GM19395 (cell line): ENCODE measurements around the gene SLC16A14.
"Not testable (repeated sequence)": the region's sequence is repeated elsewhere in the genome, so short reads cannot be mapped to it uniquely, and the experiment has no call there.

ENCODE experiments used
- ATAC-seq: cut with Tn5 transposase; IDR thresholded peaks from one replicate; pipeline ENCODE4 v1.9.1; 2021; ENCODE audit warnings: mild to moderate bottlenecking, moderate library complexity; ENCODE audit not compliant: unreplicated experiment

The SLC16A14 gene, protein sequence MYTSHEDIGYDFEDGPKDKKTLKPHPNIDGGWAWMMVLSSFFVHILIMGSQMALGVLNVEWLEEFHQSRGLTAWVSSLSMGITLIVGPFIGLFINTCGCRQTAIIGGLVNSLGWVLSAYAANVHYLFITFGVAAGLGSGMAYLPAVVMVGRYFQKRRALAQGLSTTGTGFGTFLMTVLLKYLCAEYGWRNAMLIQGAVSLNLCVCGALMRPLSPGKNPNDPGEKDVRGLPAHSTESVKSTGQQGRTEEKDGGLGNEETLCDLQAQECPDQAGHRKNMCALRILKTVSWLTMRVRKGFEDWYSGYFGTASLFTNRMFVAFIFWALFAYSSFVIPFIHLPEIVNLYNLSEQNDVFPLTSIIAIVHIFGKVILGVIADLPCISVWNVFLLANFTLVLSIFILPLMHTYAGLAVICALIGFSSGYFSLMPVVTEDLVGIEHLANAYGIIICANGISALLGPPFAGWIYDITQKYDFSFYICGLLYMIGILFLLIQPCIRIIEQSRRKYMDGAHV

DNA sequence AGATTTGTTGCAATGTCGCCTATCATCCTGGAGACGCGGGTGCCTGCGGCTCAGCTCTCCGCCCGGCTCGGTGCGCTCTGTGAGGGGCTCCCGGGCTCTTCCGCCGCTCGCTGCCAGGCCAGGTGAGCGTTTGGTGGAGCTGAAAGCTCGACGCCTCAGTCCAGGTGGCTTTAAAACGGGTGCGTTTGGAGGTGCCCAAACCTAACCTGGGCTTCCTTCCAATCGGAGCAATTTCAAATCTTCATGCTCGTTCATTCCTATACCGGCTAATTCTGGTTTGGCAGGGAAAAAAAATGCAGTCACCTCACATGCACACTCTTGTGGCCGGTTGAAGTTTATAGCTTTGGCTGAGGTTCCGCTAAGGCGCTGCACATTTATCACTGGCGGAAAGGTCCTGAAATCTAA lies at the start of gene SLC16A14:
Gene SLC16A14 (minus strand): TSS at position 274 of the 405 bp plus-strand sequence. CDS start 9,572 bp downstream, outside the sequence.
- peak; percentile 48 for ATAC-seq

DNA sequence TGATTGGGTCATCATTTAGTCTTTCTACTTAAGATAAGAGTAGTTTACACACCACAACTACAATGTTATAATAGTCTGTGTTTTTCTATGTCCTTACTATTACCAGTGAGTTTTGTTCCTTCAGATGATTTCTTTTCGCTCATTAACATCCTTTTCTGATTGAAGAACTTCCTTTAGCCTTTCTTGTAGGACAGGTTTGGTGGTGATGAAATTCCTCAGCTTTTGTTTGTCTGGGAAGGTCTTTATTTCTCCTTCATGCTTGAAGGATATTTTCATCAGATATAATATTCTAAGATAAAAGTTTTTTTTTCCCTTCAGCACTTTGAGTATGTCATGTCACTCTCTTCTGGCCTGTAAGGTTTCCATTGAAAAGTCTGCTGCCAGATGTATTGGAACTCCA lies 38.0 kb upstream of the SLC16A14 start:
- ATAC-seq, result no peak

DNA sequence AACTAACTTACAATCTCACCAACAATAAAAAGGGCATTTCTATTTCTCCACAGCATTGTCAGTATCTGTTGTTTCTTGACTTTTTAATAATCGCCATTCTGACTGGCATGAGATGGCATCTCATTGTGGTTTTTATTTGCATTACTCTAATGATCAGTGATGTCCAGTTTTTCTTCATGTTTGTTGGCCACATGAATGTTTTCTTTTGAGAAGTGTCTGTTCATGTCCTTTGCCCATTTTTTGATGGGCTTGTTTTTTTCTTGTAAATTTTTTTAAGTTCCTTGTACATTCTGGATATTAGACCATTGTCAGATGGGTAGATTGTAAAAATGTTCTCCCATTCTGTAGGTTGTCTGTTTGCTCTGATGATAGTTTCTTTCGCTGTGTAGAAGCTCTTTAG lies 33.2 kb upstream of the SLC16A14 start:
- ATAC-seq, result not testable (repeated sequence)

DNA sequence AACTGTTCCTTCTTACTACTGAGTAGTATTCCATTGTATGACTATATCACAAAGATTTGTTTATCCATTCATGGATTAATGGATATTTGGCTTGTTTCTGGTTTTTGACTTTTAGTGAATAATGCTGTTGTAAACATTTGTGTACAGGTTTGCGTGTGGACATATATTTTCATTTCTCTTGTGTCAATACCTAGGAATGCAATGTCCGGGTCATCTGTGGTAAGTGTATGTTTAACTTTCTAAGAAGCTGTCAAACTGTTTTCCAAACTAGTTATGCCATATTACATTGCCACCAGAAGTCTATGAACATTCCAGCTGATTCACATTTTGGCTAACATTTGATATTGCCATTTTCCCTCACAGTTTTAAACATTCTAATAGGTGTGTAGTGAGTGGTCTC lies 29.1 kb upstream of the SLC16A14 start:
- ATAC-seq, result no peak

DNA sequence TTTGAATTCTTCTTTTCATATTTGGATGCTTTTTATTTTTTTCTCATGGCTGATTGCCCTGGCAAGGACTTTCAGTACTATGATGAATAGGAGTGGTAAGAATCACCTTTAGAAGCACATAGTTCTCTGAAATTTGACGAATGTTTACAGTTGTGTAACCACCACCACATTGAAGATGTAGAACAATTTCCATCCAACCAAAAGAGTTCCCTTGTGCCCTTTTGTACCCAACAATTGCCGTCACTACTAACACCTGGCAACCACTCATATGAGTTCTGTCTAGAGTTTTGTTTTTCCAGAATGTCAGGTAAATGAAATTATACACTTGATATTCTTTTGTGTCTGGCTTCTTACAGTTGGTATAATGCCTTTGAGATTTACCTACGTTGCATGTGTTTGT lies 28.7 kb upstream of the SLC16A14 start:
- ATAC-seq, result no peak

DNA sequence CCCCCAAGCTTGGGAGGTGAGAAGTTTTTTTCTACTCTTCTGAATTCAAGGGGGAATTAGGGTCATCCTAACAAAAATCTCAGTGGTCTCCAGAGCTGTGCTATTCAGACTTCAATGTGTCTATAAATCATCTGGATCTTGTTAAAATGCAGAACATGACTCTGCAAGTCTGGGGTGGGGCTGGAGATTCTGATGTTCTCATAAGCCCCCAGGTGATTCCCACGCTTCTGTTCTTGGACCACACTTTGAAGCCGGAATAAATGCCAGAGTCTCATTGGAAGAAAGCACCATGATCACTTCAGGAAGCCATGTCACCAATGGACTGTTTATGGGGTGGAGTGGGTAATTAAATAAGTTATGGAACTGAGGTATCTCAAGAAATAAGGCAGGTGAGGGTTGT lies 22.2 kb upstream of the SLC16A14 start:
- ATAC-seq, result no peak

DNA sequence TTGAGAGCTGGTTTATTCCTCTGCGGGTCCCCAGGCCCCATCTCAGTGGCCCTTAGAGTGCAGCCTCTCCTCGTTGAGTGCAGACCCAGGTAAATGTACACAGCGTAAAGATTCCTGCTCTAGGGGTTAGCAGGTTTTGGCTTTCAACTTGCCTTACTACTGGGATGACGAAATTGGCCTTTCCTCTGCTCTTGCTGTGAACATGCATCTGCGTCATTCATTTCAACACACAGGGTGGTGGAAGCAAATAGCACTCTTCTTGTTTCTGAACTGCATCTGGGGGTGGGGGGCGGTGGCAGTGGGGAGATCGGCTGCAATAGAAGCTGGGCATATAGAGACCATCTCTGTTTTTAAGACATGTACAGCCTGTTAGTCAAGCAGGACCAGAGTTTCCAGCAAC lies 16.5 kb upstream of the SLC16A14 start:
- no peak for ATAC-seq

DNA sequence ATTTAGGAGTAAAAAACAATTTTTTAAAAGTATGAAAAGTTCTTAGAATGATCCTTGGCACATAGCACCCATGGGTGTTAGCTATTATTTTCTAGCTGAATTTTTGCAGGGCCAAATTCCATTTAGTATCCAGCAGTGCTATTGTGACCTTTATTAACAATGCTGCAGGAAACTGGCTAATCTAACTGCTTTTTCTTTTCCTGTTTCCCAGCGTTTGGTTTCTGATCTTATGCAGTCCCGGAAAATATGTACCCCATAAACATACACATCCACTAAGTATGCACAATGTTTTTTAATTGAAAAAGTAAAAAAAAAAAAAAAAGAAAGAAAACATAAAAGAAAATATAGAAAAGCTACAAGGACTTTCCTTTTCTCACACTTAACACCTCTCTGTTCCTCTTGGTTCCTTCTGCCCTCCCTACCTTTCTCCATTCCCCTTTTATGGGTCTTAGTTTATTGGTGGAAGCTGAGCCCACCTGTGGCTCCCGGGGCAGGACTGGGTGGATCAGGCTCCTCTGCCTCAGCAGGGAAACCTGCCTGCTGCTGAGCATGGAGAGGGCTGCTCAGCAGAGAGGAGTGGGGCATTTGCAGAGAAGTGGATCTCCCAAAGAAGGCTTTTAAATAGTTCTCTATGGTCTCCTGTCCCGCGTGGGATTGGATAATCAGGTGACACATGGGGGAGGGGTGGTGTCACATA lies 9.3 kb upstream of the SLC16A14 start:
- no peak for ATAC-seq

DNA sequence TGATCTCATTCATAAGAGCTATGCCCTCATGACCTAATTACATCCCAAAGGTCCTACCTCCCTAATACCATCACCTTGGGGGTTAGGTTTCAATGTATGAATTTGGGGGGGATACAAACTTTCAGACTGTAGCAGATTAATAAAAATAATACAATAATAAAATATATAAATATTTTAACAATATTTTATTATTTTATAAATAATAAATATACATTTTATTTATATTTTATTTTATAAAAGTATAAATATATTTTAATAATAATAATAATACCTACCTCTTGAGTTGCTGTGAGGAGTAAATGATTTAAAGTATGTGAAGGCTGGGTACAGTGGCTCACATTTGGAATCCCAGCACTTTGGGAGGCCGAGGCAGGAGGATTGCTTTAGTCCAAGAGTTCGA lies 8.1 kb upstream of the SLC16A14 start:
- no peak for ATAC-seq

DNA sequence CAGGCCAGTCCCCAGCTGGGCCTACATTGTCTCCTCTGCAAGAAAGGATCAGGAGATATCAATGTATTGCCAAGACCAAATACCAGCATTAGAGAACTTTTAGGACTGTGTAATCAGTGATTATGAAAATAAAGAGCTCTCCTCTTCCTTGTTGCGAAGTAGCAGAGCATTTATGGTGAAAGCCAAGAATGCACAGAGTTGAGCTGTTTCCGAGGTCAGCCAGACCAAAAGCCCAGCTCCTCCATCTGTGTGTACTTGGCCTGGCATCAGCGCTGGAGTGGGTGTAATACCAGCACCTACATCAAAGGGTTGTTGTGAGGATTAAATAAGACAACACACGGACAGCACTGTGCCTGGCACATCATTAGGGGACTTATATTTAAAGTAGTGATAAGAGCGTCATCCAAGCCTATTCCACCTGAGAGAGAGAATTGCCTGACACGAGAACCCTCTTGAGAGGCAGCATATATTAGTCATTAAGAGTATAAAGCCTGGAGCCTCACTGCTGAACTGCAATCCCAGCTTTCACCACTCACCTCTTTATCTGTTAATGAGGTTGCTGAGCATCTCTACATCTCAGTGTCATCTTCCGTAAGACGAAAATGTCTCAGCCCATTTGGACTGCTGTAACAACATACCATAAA lies 7.4 kb upstream of the SLC16A14 start:
- ATAC-seq, result no peak

DNA sequence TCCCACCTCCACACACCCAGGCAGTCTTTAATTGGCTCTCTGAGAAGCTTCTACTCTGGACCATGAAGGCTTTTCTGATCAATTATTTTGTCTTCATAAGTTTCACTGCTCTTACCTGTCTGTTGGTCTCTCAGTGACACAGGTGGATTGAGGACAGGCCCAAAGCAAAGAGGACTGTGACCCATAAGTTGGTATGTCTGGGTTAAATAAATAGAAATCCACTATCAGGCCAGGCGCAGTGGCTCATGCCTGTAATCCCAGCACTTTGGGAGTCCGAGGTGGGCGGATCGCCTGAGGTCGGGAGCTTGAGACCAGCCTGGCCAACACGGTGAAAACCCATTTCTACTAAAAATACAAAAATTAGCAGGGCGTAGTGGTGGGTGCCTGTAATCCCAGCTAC lies 2.7 kb upstream of the SLC16A14 start:
- ATAC-seq, result no peak

DNA sequence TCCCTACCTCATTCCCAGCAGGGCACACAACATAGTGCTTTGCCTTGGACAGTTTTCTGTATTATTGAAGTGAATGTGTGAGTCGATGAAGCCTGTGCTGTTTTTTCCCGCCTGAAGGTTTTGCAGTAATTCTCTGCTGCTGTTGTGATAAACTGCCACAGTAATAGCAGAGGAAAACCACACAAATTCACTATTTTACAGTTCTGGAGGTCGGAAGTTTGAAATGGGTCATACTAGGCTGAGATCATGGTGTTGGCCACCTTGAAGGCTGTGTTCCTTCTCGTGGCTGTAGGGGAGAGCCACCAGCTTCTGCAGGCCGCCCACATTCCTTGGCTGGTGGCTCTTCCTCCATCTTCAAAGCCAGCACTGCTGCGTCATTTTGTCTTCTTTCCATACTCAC lies 678 bp upstream of the SLC16A14 start:
- no peak for ATAC-seq

DNA sequence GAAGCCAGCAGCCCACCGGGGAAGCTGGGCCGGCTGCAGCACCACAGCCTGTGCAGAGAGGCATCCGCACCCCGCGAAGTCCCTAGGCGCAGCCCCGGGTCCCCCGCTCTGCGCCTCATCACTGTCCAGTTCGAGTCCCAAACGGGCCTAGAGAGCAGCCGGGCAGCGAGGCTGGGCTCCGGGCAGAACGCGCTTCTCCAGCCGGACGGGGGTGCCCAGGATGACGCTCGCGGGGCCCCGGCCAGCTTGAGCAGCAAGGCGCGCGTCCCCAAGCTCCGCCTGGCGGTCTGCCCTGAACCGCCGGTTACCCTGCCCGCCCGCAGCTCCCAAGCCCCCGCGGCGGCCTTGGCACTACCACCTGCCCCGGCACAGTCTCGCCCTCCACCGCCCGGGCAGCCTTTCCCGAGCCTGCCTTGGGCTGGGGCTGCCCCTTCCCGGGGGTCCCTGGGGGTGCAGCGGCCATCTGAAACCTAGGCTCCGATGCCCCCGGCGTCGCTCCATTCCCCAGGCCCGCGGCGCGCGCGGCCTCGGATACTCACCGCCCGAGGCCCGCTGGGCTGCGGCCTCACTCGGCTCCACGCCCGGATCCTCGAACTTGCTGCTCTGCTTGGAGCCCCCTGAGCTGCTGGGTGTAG lies 591 bp downstream of the SLC16A14 start:
- peak; percentile 43 for ATAC-seq

DNA sequence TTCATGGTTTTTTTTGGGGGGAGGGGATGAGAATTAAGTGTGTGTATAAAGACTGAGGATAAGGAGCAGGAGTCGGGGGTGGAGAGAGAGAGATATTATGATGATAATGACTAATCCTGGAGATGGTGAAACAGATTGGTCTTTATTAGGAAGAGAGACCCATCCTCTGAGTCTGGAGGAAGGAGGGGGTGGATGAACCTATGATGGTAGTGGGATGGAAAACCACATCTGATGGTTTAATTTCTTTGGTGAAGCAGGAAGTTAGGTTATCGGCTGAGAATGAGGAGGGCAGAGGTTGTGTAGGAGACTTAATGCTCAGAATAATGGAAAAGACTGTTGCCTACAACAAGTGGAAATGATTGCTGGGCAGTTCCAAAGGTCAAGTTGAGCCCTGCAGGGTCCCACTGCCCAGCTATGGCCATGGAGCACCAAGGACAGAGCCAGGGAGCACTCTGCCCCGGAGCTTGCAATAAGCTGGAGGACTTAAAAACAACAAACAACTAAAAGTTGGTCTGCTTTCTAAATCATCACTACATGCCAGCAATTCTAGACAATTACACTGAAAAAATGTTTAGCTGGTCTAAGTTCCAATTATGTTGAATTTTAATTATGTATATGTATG lies 7.9 kb downstream of the SLC16A14 start:
- no peak for ATAC-seq

DNA sequence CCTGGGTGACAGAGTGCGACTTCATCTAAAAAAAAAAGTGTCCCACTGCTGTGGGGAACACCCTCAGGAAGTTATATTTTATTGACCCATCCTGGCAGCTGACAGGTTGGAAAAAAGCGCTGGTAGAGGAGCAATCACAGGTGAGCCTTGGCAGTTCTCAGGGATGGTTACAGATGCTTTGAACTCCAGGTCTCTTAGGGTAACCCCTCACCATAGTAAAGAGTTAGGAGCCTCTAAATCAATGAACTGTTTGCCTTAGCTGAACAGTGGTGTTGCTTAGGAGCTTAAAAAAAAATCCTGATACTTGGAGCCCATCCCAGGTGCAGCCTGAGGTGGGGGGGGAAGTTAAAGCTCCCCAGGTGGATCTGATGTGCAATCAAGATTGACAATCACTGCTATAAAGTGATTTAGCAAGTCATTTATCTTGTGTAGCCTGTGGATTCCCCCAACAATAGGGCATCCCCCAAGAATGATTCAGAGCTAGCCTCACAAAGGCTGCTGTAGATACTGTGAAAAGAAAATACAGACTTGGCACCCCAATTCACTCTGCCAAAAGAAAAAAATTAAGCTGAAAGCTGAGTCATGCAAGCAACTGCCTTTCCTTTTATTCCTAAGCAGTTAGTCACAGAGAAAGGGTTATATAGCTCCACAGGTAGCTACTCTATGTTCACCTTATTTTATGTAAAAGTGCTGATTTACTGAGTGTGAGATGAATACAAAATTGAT lies 14.8 kb downstream of the SLC16A14 start:
- no peak for ATAC-seq

DNA sequence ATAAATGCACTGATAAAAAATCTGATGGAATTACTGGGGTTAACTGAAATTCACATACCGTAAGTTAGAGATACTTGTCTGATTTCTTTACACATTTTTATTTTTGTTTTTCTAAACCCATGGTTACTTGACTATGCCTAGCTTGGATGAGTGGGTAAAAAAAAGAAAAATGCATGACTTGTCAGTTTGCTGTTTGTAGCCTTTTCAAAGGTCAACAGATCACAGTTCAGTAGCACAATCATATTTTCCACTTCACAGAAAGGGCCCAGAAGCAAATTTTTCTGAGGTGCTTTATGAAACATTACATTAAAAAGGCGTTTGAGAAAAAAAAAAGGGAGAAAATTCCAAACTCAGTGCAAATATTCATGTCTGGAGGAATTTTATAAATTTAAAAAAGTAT lies 16.4 kb downstream of the SLC16A14 start:
- ATAC-seq, result no peak

DNA sequence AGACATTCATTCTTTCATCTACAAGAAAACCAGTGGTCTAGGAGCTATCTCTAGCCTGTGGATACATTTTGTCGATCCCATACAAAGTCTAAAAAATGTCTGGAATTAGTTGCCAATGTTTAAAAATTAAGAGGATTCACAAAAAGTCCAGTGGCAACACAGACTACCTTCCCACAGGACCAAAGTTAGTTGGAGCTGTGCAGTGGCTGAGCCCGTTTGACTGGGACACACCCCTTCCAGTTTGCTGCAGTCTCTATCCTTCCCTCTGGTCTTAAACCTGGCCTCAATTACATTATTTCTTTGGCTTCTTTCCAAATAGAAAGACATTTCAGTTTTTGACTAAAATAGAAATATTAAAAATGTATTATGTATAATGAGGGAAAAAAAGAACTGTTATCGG lies 18.6 kb downstream of the SLC16A14 start:
- no peak for ATAC-seq

DNA sequence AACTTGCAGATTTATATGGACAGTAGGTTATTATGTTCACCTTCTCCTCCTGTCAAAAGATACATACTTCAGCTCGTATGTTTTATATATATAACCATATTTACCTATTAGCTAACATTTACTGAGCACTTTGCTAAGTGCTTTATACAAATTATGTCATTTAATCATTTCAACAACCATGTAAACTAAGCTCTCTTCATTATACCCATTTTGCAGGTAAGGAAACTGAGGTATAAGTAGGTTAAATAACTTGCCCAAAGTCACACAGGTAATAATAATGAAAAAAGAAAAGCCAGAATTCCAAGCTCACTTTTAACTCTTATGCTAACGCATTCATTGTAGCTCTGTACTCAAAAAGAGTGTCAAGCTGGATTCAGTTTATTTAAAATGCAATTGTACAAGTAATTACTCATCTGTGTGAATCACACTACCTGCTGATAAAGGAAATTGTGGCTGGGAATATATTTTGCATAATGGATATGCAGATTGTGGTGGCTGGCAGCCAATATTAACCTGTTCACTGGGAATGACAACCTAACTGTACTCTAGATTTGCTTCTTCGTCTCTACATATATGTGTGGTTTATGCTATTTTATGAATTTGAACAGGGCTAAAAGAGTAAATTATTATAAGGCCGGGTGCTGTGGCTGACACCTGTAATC lies 20.6 kb downstream of the SLC16A14 start:
- no peak for ATAC-seq

DNA sequence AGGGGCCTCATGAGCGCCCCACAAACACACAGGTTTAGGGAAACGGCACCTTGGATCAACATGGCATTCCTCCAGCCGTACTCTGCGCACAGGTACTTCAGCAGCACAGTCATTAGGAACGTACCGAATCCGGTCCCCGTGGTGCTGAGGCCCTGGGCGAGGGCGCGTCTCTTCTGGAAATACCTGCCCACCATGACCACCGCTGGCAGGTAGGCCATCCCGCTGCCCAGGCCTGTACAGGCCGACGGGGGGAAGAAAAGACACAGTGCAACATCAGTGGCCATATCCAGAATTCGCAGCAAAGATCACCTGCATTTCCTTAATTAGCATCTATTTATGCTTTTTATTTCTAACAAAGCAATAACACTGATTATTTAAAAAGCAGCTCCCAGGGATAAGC lies 22.2 kb downstream of the SLC16A14 start:
- ATAC-seq, result no peak

DNA sequence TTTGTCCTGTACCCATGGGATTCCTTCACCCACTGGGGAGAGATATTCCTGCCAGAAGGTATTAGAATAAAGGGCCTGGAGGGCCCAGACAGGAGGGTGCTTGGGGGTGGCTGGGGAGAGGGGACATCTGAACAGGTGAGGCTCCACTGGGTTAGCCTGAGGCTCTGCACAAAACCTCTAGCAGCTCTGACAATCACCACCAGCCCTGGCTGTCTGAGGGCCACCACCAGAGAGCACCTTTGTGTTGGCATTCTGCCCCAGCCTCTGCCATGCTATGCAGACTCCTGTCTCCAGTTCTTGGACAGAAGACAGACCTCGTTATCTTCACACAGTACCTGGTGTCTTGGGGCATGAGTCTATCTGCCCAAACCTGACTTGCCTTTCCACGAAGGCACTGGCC lies 25.3 kb downstream of the SLC16A14 start:
- ATAC-seq, result no peak
